HG03039 (cell line): Measurements from ENCODE around the gene CACNG4.

Experiments
- ATAC-seq: cut with Tn5 transposase; IDR thresholded peaks from one replicate; pipeline ENCODE4 v1.9.1; 2021; ENCODE audit warnings: mild to moderate bottlenecking, moderate library complexity; ENCODE audit not compliant: unreplicated experiment

CACNG4 gene

GRCh38 chr17:67055811-67056745, 91.6 kb downstream of the CACNG4 start:
- no peak for ATAC-seq

- no peak for ATAC-seq
These were observed 92.4 kb downstream of the CACNG4 start for GRCh38 chr17:67056746-67057490.

- no peak for ATAC-seq
These were observed 93.5 kb downstream of the CACNG4 start for GRCh38 chr17:67058036-67058435.

GRCh38 chr17:67059372-67059771, 94.9 kb downstream of the CACNG4 start:
- no peak for ATAC-seq

- no peak for ATAC-seq
These were observed 98.6 kb downstream of the CACNG4 start for GRCh38 chr17:67063141-67063540.

- no peak for ATAC-seq
These were observed 102.2 kb downstream of the CACNG4 start for GRCh38 chr17:67066717-67067116.

- ATAC-seq = no peak
These were observed 103.3 kb downstream of the CACNG4 start for GRCh38 chr17:67067571-67068482.

GRCh38 chr17:67068999-67069398, 104.5 kb downstream of the CACNG4 start:
- ATAC-seq = no peak

- ATAC-seq = no peak
These were observed 105.2 kb downstream of the CACNG4 start for GRCh38 chr17:67069603-67070136.

- ATAC-seq = no peak
These were observed 107.1 kb downstream of the CACNG4 start for GRCh38 chr17:67071595-67071994.

GRCh38 chr17:67072885-67073284, 108.4 kb downstream of the CACNG4 start:
- ATAC-seq = no peak

- no peak for ATAC-seq
These were observed 110.3 kb downstream of the CACNG4 start for GRCh38 chr17:67074781-67075180.

GRCh38 chr17:67076290-67076689, 111.8 kb downstream of the CACNG4 start:
- no peak for ATAC-seq

GRCh38 chr17:67078292-67078691, 113.8 kb downstream of the CACNG4 start:
- ATAC-seq = no peak

- no peak for ATAC-seq
These were observed 115.0 kb downstream of the CACNG4 start for GRCh38 chr17:67079491-67079890.

GRCh38 chr17:67080804-67081203, 116.3 kb downstream of the CACNG4 start:
- ATAC-seq = no peak

GRCh38 chr17:67082107-67082506, 117.6 kb downstream of the CACNG4 start:
- peak; percentile 49 for ATAC-seq
